ENCODE data around the gene AQP11.
"Not testable (repeated sequence)": the region's sequence is repeated elsewhere in the genome, so short reads cannot be mapped to it uniquely, and the experiment has no call there.

Gene AQP11, protein sequence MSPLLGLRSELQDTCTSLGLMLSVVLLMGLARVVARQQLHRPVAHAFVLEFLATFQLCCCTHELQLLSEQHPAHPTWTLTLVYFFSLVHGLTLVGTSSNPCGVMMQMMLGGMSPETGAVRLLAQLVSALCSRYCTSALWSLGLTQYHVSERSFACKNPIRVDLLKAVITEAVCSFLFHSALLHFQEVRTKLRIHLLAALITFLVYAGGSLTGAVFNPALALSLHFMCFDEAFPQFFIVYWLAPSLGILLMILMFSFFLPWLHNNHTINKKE

DNA sequence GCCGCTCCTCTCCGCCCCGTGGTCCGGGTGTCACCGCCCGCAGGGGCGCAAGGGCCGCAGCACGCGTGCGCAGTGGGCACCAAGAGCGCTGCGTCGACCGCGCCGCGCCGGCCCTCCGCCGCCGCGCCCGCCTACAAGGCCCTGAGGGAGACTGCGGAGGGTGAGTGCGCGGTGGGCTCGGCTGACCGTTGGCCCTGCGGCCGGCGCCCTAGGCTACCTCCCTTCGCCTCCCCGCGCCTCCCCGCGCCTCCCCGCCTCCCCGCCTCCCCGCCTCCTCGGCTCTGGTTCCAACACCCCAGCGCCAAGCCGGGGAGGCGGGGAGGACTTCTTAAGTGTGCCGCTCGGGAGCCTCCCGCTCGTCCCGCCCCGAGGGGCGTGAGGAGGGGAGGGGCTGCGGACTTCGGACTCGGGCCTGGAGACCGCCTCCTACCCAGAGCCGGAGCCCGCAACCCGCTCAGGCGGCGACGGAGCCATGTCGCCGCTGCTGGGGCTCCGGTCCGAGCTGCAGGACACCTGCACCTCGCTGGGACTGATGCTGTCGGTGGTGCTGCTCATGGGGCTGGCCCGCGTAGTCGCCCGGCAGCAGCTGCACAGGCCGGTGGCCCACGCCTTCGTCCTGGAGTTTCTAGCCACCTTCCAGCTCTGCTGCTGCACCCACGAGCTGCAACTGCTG lies at the start of gene AQP11:
Gene AQP11, plus strand, starts transcription at position 433 of the 673 bp plus-strand sequence. Its CDS starts 40 bp downstream, at position 473.
- peaks cover 12 to 19% (median 17%) of the 10 kb centered on the region in 10 experiments; a peak in 19 of 20 replicates for H3K4me1 ChIP-seq
- peaks cover 0 to 12% (median 9%) of the 10 kb centered on the region in 11 experiments; a peak in 13 of 22 replicates for H3K27me3 ChIP-seq
- peaks cover 0 to 5% (median under 1%) of the 10 kb centered on the region in 11 experiments; a peak in 4 of 22 replicates for H3K9me3 ChIP-seq (replicated peaks in 1 of 11)
- H3K9ac ChIP-seq, result peak within 1 kb of the TSS; percentile 59 to 79 (median 72)
- H3K27ac ChIP-seq, result peak within 1 kb of the TSS in 7 of 11 experiments; percentile 27 to 56 (median 44); a peak in 12 of 22 replicates
- H4K20me1 ChIP-seq, result peaks cover 0 to 9% (median 0%) of the 10 kb centered on the region in 11 experiments; a peak in 3 of 22 replicates
- 0 out of 22 replicates have a peak, but pooled peaks cover 0 to 3% (median 0%) of the 10 kb centered on the region in 11 experiments for H3K36me3 ChIP-seq
- no peak for TF ChIP-seq Cebpa-rat (IDR thresholded peaks at IDR 0.05)
- peak within 1 kb of the TSS; percentile 52 to 73 (median 66) for H3K4me3 ChIP-seq
- H3K4me2 ChIP-seq, result peak within 1 kb of the TSS; percentile 91 to 98 (median 95)

DNA sequence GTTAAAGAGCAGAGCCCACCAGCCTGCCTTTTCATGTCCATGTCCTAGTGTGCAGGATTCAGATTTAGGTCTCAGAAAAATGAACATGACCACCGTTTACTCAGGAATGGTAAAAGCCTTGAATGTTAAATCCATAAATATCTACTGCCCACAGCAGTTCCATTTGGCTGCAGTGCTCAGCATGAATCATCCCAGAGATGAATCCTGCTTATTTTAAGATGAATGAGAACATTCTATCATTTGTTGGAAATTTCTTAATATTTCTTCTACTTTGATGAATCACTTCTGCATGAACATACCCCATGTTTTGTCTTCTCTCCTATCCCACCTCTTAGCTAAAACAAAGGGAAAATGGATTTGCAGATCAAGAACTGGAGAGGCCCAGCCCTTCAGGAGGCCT lies 47.5 kb upstream of the AQP11 start:
- no peaks in the 10 kb centered on the region for H3K36me3 ChIP-seq
- H3K27me3 ChIP-seq, result no peaks in the 10 kb centered on the region
- no peak overlapping the region for H3K4me3 ChIP-seq
- no peak overlapping the region for H3K4me2 ChIP-seq
- H3K9me3 ChIP-seq (replicated peaks in 1 of 11), result no peaks in the 10 kb centered on the region
- no peaks in the 10 kb centered on the region for H4K20me1 ChIP-seq
- H3K27ac ChIP-seq, result no peak overlapping the region
- no peak overlapping the region for H3K9ac ChIP-seq
- TF ChIP-seq Cebpa-rat (IDR thresholded peaks at IDR 0.05), result no peak
- H3K4me1 ChIP-seq, result peaks cover 0 to 3% (median 0%) of the 10 kb centered on the region in 10 experiments; a peak in 4 of 20 replicates

DNA sequence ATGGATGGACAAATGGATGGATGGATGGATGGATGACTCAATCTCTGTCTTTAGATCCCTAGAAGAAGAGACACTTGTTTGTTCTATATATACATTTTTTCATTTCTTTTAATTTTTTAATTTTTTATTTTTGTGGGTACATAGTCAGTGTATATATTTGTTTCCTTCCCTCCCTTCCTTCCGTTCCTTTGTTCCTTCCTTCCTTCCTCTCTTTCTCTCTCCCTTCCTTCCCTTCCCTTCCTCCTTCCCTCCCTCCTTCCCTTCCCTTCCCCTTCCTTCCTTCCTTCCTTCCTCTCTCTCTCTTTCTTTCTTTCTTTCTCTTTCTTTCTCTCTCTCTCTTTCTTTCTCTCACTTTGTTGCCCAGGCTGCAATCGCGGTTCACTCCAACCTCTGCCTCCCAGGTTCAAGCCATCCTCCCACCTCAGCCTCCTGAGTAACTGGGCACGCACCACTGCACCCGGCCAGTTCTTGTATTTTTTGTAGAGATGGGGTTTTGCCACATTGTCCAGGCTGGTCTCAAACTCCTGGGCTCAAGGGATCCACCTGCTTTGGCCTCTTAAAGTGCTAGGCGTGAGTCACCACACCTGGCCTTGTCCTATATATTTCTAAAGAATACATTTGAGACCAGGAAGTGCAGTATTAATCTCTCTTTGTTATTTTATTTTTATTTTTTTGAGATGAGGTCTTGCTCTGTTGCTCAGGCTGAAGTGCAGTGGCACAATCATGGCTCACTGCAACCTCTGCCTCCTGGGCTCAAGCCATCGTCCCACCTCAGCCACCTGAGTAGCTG lies 42.5 kb upstream of the AQP11 start:
- no peaks in the 10 kb centered on the region for H3K27me3 ChIP-seq
- no peak overlapping the region for H3K4me3 ChIP-seq
- H3K27ac ChIP-seq, result no peak overlapping the region
- TF ChIP-seq Cebpa-rat (IDR thresholded peaks at IDR 0.05), result no peak
- no peak overlapping the region for H3K9ac ChIP-seq
- H3K9me3 ChIP-seq (replicated peaks in 1 of 11), result peaks cover 0 to 7% (median 0%) of the 10 kb centered on the region in 11 experiments; a peak in 2 of 22 replicates
- no peak overlapping the region for H3K4me2 ChIP-seq
- H3K4me1 ChIP-seq, result peaks cover 0 to 10% (median 0%) of the 10 kb centered on the region in 10 experiments; a peak in 5 of 20 replicates
- H4K20me1 ChIP-seq, result no peaks in the 10 kb centered on the region
- no peaks in the 10 kb centered on the region for H3K36me3 ChIP-seq

DNA sequence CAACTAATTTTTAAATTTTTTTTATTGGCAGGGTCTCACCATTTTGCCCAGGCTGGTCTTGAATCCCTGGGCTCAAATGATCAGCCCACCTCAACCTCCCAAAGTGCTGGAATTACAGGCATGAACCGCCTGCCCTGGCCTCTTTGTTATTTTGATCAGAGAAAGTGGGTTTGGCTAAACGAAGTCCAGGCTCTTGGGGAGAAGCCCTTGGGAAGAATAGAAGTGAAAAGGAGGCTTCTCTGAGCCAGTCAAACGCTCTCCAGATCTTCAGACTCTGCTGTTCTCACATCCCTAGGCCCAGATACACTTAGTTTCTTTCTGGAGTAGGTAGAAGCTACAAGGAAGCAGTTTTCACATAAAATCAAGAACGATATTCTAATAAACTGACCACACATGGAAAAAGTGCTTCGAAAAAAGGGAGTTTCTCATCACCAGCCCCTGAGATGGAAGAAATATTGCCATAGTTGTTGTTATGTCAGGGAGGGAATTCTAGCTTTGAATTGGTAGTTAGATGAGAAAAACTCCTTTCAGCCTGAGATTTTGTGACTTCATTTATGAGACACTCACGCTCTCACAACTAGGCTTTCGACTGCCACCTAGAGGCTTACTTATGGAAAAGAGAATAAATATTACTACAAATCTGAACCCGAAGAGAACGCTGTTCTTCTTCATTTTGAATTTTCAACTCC lies 41.7 kb upstream of the AQP11 start:
- H3K36me3 ChIP-seq, result no peaks in the 10 kb centered on the region
- H3K4me1 ChIP-seq, result peaks cover 0 to 10% (median 0%) of the 10 kb centered on the region in 10 experiments; a peak in 5 of 20 replicates
- no peak overlapping the region for H3K27ac ChIP-seq
- H4K20me1 ChIP-seq, result no peaks in the 10 kb centered on the region
- peak overlapping the region in 1 of 11 experiments; percentile 39; a peak in 1 of 22 replicates for H3K4me2 ChIP-seq
- H3K4me3 ChIP-seq, result no peak overlapping the region
- H3K9ac ChIP-seq, result peak overlapping the region in 1 of 11 experiments; percentile 16; a peak in 1 of 22 replicates
- peaks cover 0 to 7% (median 0%) of the 10 kb centered on the region in 11 experiments; a peak in 2 of 22 replicates for H3K9me3 ChIP-seq (replicated peaks in 1 of 11)
- no peaks in the 10 kb centered on the region for H3K27me3 ChIP-seq
- TF ChIP-seq Cebpa-rat (IDR thresholded peaks at IDR 0.05), result no peak

DNA sequence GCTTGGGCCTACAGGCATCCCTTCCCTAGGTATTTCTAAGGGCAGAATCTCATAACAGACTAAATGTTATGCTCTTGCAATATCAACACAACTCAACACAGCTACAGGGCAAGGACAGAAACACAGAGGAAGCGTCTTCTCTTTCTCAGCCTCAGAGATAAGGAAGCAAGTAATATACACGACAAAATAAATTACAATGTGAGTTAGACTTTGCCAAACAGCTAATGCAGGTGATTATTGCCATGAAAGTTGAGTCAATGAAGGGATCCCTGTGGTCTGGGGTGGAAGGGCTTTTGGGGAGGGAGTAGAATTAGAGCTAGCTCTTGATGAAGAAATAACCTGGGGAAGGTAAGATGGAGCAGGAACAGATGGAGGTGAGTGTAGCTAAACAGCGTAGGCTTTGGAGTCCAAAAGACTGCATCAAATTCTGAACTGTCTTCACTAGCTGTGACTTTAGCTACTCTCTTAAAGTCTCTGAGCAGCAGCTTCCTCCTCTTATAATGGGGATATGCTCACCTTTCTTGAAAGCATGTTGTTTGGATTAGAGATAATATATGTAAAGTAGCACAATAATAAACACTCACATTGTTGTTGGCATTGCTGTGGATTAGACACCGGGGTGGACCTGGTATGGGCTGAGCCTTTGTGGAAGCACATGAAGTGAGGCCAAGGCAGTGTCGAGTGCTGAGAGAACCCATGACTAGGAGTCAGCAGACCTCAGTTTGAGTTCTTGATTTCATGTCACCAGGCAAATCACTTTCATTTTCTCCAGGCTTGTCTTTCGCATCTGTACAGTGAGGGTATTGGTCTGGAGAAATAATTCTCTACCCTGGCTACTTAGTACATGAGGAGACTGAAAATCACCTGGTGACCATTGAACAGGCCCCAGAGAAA lies 41.0 kb upstream of the AQP11 start:
- Histone ChIP-seq H3K9me3 (replicated peaks in 1 of 11) (peaks cover 0 to 10% (median 0%) of the 10 kb centered on the region in 11 experiments; a peak in 3 of 22 replicates), H4K20me1 (no peaks in the 10 kb centered on the region), H3K9ac (peak overlapping the region in 1 of 11 experiments; percentile 16; a peak in 1 of 22 replicates), H3K27ac (no peak overlapping the region), H3K4me2 (peak overlapping the region in 1 of 11 experiments; percentile 39; a peak in 1 of 22 replicates), H3K27me3 (no peaks in the 10 kb centered on the region), H3K4me3 (no peak overlapping the region), H3K4me1 (peaks cover 0 to 10% (median 0%) of the 10 kb centered on the region in 10 experiments; a peak in 5 of 20 replicates), H3K36me3 (no peaks in the 10 kb centered on the region)
- no peak for TF ChIP-seq Cebpa-rat (IDR thresholded peaks at IDR 0.05)

DNA sequence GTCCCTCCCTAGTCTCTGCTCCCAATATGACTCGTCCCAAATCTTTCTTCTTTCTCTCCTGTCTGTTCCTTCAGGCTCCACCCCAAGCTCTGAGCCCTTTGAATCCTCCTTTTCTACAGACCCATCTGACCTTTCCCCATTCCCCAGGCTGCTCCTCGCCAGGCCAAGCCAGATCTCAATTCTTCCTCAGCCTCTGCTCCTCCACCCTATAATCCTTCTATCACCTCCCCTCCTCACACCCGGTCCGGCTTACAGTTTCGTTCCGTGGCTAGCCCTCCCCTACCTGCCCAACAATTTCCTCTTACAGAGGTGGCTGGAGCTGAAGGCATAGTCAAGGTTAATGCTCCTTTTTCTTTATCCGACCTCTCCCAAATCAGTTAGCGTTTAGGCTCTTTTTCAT lies 38.3 kb upstream of the AQP11 start:
- H3K4me2 ChIP-seq, H3K36me3 ChIP-seq, H3K9ac ChIP-seq, H3K27me3 ChIP-seq, H3K27ac ChIP-seq, H4K20me1 ChIP-seq, H3K4me3 ChIP-seq: not testable (repeated sequence)
- peaks cover 0 to 10% (median 0%) of the 10 kb centered on the region in 10 experiments; a peak in 5 of 20 replicates for H3K4me1 ChIP-seq
- H3K9me3 ChIP-seq (replicated peaks in 1 of 11), result peaks cover 0 to 28% (median 11%) of the 10 kb centered on the region in 11 experiments; a peak in 11 of 22 replicates

DNA sequence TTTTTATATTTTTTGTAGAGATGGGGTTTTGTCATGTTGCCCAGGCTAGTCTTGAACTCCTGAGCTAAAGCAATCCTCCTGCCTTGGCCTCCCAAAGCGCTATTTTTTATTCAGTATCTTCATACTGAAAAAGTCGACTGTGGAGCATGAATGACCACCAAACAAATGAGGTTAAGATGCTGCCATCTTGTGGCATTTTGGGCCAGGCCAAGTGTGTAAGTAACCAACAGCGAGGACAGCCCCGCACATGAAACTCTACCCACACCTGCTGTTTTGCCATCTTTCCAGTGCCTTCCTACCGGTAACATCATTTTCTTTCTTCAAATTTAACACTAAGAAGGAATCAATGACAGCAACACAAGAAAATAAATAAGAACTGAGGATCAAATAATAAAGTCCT lies 32.2 kb upstream of the AQP11 start:
- Histone ChIP-seq H3K36me3 (no peaks in the 10 kb centered on the region), H3K27me3 (no peaks in the 10 kb centered on the region), H4K20me1 (no peaks in the 10 kb centered on the region), H3K4me2 (no peak overlapping the region), H3K27ac (no peak overlapping the region), H3K9ac (no peak overlapping the region), H3K9me3 (replicated peaks in 1 of 11) (peaks cover 0 to 23% (median 8%) of the 10 kb centered on the region in 11 experiments; a peak in 11 of 22 replicates), H3K4me3 (no peak overlapping the region), H3K4me1 (no peaks in the 10 kb centered on the region)
- TF ChIP-seq Cebpa-rat (IDR thresholded peaks at IDR 0.05), result no peak

Measured in BLaER1 treated with 17β-estradiol and CSF1 and Interleukin-3, amounts not matched to agents 10 nM and 100 nM (cell line).